Dedifferentiated amniotic fluid mesenchymal stem cell (primary cell): ENCODE results near the gene TNFRSF8.
"Not testable (repeated sequence)": the region's sequence is repeated elsewhere in the genome, so short reads cannot be mapped to it uniquely, and the experiment has no call there.

Experiments used
- DNase-seq: peaks from one replicate; pipeline ENCODE4 v3.0.0-alpha.2; 2016; ENCODE audit errors: extremely low spot score

Gene TNFRSF8

GRCh38 chr1:12063141-12064072 lies at the start of gene TNFRSF8:
TSS of gene TNFRSF8 (plus strand) at chr1:12063303. CDS start at chr1:12063599, 296 bp downstream.
- DNase-seq: no peak

GRCh38 chr1:12014141-12014991 lies 48.7 kb upstream of the TNFRSF8 start:
- no peak for DNase-seq

DNA sequence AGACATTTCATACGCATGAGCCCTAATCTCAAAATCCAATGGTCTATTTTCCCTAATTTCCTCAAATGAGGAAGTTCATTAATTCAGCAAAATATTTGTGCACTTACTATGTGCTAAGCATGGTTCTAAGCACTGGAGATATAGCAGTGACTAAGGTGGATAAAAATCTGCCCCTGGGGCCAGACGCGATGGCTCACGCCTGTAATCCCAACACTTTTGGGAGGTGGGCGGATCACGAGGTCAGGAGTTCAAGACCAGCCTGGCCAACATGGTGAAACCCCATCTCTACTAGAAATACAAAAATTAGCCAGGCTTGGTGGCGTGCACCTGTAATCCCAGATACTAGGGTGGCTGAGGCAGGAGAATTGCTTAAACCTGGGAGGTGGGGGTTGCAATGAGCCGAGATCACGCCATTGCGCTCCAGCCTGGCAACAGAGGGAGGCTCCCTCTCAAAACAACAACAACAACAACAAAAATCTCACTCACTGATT lies 48.1 kb upstream of the TNFRSF8 start:
- no peak for DNase-seq

DNA sequence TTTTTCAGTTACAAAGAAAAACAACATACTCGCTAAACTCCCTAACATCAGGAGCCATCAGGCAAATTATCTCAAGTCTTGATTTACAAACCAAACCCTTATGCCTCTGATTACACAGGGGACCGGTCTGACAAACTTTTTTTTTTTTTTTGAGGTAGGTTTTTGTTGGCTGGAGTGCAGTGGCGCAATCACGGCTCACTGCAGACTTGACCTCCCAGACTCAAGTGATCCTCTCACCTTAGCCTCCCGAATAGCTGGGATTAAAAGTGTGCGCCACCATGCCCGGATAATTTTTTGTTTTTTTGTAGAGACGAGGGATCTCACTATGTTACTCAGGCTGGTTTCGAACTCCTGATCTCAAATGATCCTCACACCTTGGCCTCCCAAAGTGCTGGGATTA lies 47.6 kb upstream of the TNFRSF8 start:
- DNase-seq: no peak

GRCh38 chr1:12016182-12016581 lies 46.9 kb upstream of the TNFRSF8 start:
- no peak for DNase-seq

- no peak for DNase-seq
Observed at GRCh38 chr1:12019858-12020509, 43.1 kb upstream of the TNFRSF8 start.

DNA sequence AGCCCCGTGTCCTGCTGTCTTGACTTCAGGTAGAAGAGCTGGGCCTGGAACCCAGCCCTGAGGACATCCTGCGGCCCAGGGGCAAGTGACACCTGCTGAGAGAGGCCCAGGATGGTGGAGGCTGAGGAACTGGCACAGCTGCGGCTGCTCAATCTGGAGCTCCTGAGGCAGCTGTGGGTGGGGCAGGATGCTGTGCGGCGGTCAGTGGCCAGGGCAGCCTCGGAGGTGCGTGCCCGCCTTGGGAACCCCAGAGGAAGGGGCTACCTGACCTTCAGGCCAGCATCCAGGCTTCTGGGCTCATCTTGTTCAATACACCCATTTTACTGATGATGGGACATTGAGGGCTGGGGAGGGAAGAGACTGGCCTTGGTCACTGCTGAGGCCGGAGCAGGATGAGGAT lies 41.5 kb upstream of the TNFRSF8 start:
- no peak for DNase-seq

DNA sequence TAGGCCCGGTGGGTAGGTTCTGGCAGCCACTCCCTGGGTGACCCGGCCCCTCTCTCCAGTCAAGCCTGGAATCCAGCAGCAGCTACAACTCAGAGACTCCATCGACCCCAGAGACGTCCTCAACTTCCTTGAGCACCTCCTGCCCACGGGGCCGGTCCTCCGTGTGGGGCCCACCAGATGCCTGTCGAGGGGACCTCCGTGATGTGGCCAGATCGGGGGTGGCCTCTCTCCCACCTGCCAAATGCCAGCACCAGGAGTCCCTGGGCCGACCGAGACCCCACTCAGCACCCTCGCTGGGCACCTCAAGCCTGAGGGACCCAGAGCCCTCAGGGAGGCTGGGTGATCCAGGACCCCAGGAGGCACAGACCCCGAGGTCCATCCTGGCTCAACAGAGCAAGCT lies 41.1 kb upstream of the TNFRSF8 start:
- DNase-seq: no peak

GRCh38 chr1:12026586-12026985 lies 36.5 kb upstream of the TNFRSF8 start:
- DNase-seq: no peak

GRCh38 chr1:12028248-12028647 lies 34.9 kb upstream of the TNFRSF8 start:
- DNase-seq: no peak

GRCh38 chr1:12028957-12029511 lies 34.1 kb upstream of the TNFRSF8 start:
- no peak for DNase-seq

DNA sequence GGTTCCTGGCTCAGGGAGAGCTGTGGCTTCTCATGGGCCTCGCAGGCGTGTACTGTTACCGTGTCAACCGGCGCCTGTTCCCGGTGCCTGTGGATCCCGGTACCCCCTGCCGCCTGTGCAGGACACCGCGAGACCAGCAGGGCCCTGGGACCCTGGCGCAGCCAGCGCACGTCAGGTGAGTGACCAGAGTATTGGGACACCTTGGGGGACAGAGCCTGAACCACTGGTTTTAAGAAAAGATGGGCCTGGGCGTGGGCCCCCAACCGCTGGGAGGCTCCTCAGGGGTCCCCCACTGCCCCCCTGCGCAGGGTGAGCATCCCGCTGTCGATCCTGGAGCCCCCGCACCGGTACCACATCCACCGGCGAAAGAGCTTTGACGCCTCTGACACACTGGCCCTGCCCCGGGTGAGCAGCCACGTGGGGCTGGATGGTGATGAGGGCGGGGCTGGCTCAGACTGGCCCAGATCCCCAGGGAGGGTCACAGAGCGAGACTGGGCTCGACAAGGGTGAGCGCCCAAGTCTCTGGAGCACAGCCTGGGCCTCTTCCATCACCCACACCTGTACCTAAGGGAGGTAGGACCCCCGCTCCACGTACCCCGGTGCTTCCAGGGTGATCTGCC lies 33.3 kb upstream of the TNFRSF8 start:
- DNase-seq: no peak

DNA sequence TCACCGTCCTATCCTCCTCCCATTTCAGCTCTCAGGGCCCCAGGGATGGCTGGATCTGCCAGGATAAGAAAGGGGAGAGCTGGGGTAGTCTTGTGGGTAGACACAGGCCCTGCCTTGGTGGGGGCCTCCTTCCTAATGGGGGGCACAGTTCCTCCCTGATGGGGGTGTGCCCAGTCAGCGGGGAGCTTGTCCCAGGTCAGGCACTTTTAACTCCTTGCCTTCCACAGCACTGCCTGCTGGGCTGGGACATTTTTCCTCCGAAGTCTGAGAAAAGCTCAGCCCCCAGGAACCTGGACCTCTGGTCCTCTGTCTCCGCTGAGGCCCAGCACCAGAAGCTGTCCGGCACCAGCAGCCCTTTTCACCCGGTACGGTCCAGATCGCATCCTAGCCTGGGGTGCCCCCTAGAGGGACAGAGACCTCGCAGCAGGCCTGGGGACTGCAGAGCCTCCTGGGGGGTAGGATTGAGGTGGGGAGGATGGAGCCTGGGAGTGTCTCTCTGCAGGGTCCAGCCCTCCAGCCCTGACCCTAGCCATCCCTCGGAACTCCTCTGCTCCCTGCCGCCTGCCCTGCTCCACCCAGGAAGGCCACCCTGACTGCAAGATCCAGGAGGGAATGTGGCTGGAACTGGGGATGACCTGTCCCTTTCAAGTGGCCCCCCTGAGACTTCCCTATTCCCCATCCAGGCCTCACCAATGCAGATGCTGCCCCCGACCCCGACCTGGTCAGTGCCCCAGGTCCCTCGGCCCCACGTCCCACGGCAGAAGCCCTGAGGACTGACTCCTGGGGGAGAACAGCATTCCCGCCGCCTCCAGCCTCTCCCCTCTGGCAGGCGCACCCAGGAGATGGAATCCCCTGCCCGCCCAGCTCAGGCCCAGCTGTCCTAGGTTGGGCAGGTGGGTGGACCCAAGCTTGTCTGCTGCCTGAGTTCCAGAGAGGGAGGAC lies 31.8 kb upstream of the TNFRSF8 start:
- DNase-seq: no peak

DNA sequence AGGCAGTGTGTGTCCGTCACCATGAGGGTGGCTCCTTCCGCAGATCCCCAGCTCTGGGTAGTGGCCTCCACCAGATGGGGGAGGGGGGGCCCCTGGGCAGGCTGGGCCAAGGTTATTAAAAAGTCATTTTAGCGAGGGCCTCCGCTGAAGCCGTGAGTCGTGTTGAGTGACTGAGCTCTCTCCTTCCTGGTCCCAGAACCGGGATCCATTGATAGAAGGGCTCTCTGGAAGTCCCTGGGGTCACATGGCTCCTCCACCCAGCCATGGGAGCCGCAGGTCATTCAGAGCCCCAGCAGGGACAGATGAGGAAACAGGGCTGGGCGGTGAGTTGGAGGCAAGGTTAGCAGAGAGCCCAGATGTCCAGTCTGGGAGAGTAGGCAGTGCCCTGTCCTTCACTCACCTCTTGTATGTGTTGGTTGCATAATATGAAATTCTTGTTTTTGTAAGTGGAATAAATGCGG lies 30.9 kb upstream of the TNFRSF8 start:
- DNase-seq: no peak

GRCh38 chr1:12033441-12033840 lies 29.7 kb upstream of the TNFRSF8 start:
- not testable (repeated sequence) for DNase-seq

DNA sequence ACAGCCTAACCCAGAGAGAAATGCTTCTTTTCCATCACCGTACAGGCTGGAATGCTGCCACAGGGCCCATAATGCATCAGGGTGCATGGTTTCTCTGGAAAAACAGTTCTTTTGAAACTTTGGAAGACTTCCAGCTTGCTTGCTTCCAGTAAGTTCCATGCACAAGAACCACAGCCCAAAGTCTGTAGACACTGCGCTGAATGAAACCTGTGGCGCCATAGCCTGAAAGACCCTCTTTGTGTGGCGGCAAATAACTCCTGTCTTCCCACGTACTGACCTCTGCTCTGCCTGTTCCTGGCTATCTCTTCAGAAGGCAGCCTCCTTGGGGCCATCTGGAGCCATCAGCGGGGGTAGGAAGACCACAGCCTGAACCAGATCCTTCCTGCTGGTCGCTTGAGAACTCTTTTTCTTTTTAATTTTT lies 28.7 kb upstream of the TNFRSF8 start:
- DNase-seq: no peak

DNA sequence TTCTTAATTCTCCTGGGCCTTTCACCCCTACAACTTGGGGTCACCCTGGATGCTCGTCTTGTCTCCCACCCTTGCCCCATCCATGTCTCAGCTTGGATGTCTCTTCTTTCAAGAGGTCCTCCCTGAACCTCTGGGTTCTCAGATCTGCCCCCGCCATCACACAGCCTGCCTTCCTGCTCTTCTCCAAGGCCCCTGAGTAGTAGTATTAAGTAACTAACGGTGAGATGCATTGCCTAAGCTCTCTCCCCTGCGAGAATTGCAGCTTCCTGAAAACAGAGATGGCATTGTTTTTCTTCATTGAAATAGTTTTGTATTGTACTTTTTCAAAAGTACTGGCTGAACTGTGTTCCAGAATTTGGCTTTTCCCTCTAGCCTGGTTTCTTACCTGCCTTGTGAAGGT lies 27.8 kb upstream of the TNFRSF8 start:
- no peak for DNase-seq

- no peak for DNase-seq
Observed at GRCh38 chr1:12037486-12038355, 25.4 kb upstream of the TNFRSF8 start.
